Upper lobe of left lung (tissue), 4 donors: ENCODE data around the gene NFKBIL1.

Experiments
- EP300 ChIP-seq, 4 donors: sonication (generic); formaldehyde crosslinking; IDR thresholded peaks; one replicate each; pipeline ENCODE4 v1.5.1; 2017; ENCODE audit warnings: antibody characterized with exemption in 4 of 4, control low read depth in 2 of 4
- POLR2A ChIP-seq, 4 donors: fragments of 450-650 bp; IDR thresholded peaks; one replicate each; pipeline ENCODE4 v1.5.1; 2016 to 2017; ENCODE audit warnings: antibody characterized with exemption in 4 of 4, mild to moderate bottlenecking in 2 of 4
- POLR2AphosphoS5 ChIP-seq, 2 donors: sonication (generic); formaldehyde crosslinking; IDR thresholded peaks; one replicate each; pipeline ENCODE4 v1.5.1; 2017; ENCODE audit warnings: antibody characterized with exemption in 2 of 2
- TF ChIP-seq, protein P1 (sequence below), 6 experiments: fragments of 450-650 bp in 4 of 6; fragments of 200-600 bp in 2 of 6; sonication (generic) in 2 of 6; IDR thresholded peaks; one replicate each; pipeline ENCODE4 v1.5.1; 2016 to 2019; ENCODE audit warnings: antibody characterized with exemption in 6 of 6

DNA sequence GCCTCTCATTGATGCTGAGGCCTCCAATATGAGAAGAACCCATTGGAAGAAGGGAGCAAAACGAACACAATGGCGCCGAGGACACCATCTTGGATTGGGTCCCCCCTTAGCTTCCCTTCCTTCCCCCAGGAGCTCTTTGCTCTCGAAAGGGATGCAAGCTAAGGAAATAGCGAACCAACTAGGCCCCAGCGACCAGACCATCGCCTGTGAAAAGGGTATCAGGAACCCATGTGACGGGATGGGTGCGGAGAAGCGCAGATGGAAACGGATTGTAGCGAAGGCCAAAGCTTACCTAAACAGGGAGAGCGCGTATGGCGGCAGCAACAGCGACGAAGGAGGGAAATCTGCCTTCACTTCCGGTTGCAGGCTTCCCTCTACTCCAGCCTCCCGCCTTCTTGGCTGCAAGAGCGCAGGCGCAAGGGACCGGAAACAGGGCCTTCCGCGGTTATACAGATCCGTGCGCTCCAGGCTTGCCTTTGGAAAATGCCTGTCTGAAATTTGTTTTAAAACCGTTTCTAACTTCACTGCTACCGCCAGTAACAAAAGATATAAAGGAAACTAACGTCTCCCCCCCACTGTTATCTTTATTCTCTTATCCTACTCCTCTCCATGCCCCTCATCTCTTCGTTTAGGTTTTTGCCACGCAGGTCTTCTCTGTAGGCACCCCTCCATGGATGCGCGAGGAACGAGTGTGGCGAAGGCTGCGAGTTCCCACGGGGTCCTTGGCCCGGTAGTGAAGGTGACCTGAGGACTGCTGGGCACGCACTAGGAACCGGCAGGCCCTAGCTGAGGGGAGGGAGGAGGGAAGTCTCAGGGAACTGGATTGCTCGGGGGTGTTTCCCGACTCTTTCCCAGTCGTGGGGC, 5.5 kb upstream of the NFKBIL1 start, which contains the start of gene DDX39B:
- TF ChIP-seq POLR2A (IDR thresholded peaks at IDR 0.05) (peak; percentile 4 to 83 (median 77)), POLR2AphosphoS5 (IDR thresholded peaks at IDR 0.05) (peak; percentile 93 to 97), EP300 (IDR thresholded peaks at IDR 0.05) (peak in 1 of 4 donors; percentile 56)
- TF ChIP-seq, protein P1, sequence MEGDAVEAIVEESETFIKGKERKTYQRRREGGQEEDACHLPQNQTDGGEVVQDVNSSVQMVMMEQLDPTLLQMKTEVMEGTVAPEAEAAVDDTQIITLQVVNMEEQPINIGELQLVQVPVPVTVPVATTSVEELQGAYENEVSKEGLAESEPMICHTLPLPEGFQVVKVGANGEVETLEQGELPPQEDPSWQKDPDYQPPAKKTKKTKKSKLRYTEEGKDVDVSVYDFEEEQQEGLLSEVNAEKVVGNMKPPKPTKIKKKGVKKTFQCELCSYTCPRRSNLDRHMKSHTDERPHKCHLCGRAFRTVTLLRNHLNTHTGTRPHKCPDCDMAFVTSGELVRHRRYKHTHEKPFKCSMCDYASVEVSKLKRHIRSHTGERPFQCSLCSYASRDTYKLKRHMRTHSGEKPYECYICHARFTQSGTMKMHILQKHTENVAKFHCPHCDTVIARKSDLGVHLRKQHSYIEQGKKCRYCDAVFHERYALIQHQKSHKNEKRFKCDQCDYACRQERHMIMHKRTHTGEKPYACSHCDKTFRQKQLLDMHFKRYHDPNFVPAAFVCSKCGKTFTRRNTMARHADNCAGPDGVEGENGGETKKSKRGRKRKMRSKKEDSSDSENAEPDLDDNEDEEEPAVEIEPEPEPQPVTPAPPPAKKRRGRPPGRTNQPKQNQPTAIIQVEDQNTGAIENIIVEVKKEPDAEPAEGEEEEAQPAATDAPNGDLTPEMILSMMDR (IDR thresholded peaks at IDR 0.05) = peak in 2 of 6 experiments; percentile 4 to 28
